NCI-H460 (cell line): Measurements from ENCODE around the gene KRT33B. TPM values are rescaled to one million over a fixed set of nuclear protein-coding genes. Genes with fewer than 3 reads are reported as not detected.
"Not testable (repeated sequence)": the region's sequence is repeated elsewhere in the genome, so short reads cannot be mapped to it uniquely, and the experiment has no call there.

Experiments used
- DNase-seq: peaks from one replicate; pipeline ENCODE4 v3.0.0-alpha.2; 2016; ENCODE audit warnings: low read depth; ENCODE audit errors: extremely low read depth
- polyA plus RNA-seq: library from polyadenylated mRNA; depleted of rRNA; stranded (reverse); fragments of >200 nt; gene quantifications from 2 replicates; pipeline ENCODE4 v1.2.3, GENCODE V29; 2014; cell fraction: nucleus; rRNA removed
- total RNA-seq: library from RNA; depleted of rRNA; stranded (reverse); fragments of >200 nt; shearing (Covaris generic); gene quantifications from 2 replicates; pipeline ENCODE4 v1.2.3, GENCODE V29; 2014; rRNA removed

The KRT33B gene
- total RNA-seq, result not detected in 2 replicates
- not detected in 2 replicates for polyA plus RNA-seq

DNA sequence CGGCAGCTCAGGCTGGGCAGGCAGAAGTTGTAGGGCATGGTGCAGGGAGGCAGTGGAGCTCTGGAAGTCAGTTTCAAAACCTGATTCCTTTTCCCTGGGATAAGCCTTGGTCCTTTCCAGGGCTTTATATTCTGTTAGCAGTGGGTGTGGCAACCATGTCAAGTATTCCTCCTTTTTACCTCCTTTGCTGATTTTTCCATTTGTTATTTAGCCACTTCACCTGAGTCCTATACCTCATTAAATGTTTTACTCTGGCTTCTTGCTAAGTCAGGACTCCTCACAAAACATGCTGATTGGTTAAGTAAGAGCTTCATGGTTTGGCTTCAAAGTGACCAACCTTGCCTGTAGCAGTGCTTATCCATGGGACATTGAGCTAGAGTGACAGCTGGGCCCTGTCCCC lies at the start of gene KRT33B:
TSS of gene KRT33B (minus strand) at position 101 of the 400 bp plus-strand sequence. CDS start at position 38, 63 bp downstream.
- DNase-seq, result no peak

DNA sequence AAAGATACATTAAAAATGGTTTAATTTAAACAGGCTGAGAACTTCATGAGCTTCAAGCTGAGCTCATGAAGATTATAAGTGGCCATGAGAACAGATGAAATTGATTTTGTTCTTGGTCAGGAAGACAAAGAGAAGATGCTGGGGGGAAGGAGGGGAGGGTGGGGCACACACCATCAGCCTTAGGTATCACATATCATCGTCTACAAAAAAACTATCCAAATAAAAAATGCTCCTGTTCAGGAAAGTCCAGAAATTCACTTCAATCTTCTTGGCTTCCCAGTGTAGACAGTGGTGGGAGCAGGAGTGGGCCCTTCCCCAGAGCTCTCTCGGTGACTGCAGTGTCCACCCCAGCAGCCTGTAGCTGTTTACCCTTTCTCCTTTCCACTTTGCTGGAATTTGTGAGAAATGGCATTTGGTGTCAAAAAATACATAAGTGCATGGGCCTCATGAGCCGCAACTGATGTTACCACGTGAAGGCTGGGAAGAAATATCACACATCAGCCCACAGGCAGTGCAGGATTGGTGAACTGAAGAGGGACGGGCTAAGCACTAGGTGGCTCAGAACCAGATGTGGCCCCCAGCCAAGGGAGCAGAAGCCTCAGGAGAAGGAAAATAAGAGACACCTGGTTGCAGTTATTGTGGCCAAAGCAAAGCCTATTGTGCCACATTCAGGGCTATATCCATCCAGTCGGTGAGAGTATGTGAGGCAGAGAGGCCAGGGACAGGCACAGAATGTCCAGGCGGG lies 48.7 kb upstream of the KRT33B start:
- DNase-seq, result no peak

DNA sequence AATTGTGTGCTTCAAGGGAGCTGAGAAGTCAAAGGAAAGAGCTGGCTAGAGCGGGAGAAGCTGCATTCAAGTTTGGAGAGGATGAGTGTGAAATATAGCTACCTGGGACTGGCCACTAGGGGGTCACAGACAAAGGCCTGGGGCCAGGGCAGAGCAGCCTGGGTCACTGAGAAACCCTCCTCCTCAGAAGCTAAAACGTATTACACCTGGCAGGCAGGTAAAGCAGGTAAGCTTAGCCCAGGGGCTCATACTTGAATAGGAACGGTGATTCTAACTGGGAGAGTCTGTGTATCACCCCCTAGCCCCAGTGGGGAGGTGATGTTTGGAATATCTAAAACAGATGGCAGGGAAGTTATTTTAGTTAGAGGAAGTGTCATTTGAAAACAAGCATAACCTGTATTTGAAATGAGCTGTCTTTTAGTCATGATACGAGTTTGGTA lies 48.0 kb upstream of the KRT33B start:
- no peak for DNase-seq

DNA sequence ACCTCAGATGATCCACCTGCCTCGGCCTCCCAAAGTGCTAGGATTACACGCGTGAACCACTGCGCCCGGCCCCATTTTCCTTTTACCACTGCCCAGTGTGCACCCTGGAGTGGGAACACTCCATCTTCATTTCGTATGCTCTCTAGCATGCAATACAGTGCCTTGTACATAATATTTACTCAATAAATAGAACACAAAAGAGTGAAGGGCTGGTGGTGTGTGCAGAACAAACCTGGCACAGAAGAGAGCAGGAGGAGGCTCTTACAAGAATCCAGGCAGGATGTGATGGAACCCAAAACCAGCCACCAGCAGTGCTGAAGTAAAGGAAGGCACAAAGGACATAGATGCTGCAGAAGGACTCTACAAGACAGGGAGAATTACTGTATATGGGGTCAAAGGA lies 47.5 kb upstream of the KRT33B start:
- DNase-seq, result no peak

DNA sequence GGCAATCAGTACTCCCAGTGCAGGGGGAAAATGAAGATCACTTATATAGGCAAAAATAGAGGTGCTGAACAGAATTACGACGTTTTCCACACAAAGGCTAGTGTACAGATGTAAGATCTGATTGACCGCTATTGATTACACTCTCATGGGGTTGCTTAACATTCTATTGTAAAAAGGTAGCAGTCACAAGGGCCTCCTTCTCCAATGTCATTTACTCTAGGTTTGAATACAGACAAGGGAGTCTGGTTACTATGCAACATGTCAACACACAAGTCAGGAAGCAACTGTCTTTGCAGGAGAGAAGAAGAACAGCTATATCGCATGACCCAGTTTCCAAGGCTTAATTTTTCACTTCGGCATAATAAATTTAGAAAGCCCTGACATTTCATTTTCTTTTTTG lies 46.9 kb upstream of the KRT33B start:
- no peak for DNase-seq

DNA sequence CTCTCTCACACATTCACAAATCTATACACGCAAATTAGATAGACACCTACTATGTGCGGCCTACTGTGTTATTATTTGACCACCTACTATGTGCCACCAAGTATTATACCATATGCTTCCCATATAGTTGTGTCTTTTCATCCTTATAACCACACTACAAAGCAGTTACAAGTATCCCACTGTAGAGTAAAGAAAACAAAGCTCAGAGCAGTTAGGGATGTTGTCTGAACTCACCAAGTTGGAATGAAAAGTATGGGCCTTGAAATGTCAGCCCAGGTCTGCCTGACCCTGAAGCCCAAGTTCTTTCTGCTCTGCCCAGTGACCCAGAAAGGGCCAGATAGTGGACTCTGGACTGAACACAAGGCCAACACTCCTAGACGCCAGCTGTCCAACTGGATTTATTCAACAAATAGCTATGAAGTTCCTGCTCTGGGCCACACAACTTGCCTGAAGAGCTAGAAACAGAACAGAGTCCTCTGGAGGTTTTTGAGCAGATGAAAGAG lies 46.3 kb upstream of the KRT33B start:
- DNase-seq, result no peak

DNA sequence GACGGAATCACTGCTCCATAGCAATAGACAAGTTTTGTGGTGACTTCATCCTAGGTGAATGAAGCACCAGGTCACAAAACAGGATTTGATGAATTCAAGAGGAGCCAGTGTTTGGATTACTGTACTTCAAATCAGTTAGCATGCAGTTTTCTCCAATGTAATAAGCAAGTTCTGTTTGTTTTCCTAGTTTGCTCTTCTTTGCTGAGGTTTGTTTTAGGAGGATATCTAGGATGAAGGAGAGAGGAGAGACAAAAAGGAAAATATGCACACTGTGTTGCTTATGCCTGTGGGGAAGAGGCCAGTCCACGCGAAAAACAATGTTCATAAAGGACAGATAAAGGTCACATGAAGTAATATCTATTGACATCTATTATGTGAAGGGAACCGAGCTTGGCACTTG lies 45.8 kb upstream of the KRT33B start:
- no peak for DNase-seq

DNA sequence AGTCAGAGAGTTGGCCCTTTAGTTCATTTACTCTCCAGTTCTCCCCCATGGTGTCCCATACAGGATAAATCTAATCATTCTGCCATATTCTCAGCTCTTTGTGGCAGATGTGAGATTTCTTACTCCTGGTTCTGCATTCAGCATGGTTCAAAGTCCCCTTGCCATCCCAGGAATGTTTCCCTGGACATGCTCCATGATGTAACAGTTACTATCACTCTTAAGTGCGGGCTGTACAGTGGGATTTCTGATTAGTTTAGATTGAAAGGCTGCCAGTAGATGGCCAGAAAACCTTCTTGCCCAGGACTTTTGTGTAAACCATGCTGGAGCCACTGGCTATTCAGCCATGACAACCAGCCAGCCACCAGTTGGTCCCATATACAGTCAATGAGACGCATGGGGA lies 44.4 kb upstream of the KRT33B start:
- DNase-seq, result no peak

DNA sequence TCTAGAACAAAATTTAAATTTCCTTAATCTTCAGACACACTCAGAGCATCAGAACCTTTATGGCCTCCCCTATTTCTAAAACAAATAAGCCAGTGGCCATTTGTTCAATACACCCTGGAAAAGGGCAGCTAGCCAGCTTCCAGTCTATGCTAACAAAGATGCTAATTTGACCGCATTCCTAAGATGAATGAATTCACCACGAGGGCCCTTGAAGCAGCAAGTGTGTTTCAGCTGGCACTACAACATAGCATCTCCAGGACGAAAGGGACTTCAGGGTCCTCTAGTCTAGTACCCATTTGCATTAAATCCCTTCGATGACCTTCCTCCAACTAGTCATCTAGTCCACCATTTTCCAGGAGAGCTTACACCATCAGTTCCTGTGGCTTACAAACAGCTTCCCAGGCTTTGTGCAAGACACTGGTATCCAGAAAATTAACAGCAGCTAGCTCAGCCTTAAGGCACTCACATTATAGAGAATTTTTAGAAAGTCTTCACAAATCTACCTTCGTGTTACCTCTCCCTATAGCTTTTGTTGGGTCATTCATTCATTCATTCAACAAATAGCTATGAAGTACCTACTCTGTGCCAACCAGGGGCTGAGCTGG lies 43.8 kb upstream of the KRT33B start:
- no peak for DNase-seq

DNA sequence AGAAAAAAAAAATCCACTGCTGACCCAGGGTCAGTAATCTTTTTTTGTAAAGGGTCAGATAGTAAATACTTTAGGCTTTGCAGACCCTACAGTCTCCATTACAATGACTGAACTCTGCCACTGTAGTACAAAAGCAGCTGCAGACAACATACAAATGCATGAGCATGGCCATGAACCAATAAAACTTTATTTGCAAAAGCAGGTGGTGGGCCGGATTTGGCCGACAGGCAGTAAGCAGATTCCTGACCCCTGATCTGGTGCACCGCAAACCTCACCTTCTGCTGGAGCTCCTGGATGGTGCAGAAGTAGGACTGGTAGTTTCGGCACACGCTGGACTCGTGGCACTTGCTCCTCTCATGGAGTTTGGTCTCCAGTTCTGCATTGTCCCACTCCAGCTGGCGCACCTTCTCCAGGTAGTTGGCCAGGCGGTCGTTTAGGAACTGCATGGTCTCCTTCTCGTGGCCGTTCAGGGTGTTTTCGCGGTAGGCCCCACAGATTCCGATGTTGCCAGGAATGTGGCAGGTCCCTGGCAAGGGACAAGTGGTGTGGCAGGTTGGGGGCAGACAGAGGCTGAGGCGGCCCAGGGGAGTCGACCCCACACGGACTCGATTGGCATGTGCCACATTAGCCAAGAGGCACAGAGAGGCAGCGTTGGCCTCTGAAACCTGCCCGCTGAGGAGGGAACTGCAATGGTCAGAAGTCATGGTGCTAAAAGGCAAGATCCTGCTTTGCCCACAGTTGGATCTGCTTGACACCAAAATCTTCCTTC lies 41.6 kb upstream of the KRT33B start:
- no peak for DNase-seq

DNA sequence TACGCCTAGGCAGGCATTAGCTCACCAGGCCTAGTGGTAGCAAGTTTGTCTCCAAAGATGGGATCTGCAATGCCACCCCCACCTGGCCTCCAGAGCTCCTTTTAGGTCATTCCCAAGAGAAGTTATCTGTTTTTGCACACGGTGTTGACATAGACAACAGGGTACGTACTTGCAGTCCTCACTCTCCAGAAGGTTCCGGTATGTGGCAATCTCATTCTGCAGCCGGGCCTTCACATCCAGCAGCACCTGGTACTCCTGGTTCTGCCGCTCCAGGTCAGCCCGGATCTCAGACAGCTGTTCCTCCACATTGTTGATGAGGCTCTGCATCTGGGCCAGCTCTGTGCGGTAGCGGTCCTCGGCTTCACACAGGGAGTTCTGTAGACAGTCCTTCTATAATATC lies 37.6 kb upstream of the KRT33B start:
- DNase-seq, result no peak

DNA sequence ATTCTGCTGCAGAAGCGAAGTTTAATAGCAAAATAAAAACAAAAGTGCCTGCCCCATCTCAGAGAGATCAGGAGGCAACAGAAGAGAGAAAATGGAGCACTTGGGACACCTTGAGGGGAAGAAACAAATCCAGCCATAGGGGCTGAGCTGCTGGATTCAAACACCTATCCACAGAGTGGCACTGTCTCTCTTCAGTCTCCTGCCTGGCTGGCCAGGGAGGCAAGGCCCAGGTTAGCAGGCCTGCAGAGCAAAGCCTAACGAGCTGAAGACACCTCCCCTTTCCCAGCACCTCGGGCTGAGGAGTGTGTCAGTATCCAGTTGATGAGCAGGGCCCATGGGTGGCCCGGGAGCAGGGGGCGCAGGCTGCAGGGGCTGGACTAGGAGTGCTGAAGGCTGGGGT lies 36.6 kb upstream of the KRT33B start:
- no peak for DNase-seq

DNA sequence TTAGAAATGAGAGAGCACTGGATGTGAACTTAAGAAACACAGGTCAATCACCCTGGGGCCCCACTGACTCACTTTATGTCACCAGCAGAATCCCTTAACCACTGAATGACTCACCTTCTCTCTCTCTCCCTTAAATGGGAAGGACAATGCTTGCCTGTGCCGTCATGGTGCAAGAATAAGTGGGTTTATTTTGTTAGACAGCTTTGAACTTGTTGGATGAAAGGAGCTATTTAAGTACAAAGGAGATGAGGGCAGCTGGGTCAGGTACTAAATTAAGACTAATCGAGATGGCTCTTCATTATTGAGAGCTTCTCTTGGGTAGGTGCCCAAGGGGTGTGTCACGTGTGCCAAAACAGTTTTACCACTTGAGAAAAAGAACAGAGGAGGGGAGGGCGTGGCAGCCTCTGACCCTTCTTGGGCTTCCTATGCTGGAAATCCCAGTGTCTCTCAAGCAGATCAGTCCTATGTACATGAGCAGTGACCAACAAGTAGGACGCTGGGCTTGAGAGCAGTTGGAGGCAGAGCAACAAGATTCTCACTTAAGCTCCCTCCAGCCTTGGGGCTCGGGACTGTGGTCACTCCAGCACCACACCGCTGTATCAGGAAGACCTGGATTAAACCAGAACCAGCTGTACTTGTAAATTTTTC lies 34.5 kb upstream of the KRT33B start:
- DNase-seq, result peak; percentile 28

DNA sequence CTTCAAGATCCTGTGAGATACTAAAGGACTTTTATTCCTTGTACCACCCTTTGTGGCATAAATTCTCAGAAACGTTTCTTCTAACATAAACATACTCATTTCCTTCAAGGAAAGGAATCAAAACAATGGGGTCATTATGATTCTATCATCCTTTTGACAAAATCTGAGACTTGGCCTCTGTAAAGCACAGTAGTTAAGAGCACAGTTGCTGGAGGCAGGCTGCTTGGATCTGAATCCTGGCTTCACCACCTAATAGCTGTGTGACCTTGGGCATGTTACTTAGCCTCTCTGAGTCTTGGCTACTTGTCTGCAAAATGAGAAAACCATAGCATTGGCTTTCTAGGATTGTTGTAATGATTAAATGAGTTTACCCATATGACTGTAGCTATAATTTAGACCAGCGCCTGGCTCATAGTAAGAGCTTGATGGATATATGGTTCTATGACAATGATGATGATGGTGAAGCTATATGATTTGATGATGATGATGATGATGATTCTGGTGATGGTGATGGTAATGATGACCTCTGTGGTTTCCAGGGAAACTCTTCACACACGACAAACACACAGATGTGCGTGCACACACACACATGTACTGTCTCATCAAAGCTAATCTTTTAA lies 33.9 kb upstream of the KRT33B start:
- DNase-seq, result no peak

DNA sequence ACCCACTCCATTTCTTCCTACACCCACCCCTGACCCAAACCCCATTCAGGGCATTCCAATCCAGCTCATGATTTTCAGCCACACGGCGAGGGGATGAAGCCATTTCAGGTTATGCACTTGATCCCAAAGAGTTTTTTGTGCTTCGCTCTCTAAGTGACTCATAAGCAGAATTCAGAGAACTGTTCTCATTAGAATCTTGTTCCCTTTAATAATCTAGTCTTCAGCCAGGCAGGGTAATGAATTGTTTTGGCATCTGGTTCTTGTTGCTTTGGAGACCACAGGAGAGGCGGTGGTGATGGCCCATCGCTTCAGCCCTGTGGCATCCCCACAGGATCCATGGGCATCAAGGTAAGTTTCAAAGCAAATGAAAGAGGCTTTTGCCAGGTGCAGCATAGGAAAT lies 32.5 kb upstream of the KRT33B start:
- DNase-seq, result no peak

DNA sequence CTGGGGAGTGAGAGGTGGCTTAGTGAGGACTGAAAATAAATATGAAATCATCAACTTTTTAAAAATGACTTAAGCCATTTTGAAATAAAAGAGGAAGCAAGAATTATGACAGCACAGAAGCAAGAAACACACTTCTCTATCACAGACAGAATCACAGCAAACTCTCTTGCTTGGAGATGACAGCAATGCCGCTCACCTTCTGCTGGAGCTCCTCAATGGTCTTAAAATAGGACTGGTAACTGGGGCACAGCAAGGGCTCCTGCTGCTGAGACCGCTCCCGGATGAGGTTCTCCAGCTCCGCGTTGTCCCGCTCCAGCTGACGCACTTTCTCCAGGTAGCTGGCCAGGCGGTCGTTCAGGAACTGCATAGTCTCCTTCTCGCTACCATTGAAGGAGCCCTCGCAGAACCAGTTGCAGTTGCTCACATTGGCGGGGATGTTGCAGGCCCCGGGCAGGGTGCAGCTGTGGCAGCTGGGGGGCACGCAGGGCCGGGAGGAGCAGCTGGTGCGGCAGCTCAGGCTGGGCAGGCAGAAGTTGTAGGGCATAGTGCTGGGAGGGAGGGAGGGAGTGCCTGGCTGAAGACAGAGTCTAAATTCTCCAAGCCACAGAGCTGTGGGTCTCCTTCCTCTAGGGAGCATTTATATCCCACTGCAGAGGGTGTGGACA lies 27.5 kb upstream of the KRT33B start, which contains the start of gene KRT31:
TSS of gene KRT31 (minus strand) at position 613 of the 665 bp plus-strand sequence. CDS start at position 544, 69 bp downstream.
- no peak for DNase-seq

DNA sequence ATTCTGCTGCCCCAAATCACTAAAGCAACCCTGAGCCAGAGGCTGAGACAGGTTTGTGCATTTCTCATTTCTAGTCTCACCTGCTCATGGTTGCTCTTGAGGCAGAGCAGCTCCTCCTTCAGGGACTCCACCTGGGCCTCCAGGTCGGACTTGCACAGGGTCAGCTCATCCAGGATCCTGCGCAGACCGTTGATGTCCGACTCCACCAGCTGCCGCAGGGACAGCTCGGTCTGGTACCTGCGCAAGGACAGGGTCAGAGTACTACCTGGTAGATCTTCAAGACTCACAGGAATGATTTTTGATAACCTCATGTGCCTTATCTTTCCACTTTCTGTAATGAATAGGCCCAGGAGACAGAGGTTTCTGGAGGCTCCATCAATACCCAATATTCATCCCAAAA lies 26.7 kb upstream of the KRT33B start:
- no peak for DNase-seq

DNA sequence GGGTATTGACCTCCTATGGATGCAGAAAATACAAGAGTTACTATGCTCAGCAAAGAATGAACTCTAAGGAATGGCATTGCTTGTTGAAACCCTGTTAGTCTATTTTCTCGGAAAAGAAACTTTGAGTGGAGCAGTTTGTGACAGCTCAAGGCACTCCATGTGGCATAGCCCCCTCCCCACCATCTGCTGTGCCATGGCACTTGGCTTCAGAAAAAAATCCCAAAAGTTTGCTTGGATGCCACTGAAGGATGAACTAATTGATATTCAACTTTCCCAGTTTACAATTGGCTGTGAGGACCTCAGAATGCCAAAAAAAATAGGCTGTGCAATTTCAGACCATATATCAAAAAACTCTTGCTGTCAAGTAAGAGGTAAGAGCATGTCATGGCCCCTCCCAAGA lies 26.0 kb upstream of the KRT33B start:
- no peak for DNase-seq

DNA sequence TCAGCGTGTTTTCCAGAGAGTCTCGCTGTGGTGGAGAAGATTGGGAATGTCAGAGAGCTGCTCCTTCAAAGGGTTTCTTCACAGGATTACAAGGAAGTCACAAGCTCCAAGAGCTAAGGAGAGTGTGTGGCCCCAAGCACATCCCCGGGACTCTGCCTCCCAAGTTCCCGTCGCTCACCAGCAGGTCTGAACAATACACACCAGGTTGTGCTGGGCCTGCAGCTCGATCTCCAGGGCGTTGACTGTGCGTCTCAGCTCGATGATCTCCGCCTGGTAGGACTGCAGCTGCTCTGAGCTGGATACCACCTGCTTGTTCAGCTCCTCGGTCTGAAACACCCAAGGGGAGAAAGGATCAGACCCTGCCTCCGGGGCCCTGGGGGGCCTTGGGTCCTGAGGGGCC lies 25.4 kb upstream of the KRT33B start:
- DNase-seq, result not testable (repeated sequence)
